Adrenal gland (tissue), 5 donors: ENCODE results near the gene NRXN3.

Experiments used
- CTCF ChIP-seq, 6 experiments: fragments of 450-650 bp in 4 of 6; fragments of 200-600 bp in 2 of 6; sonication (generic) in 1 of 6; IDR thresholded peaks; 1 replicate in 5 of 6; 2 replicates in 1 of 6; pipeline versions ENCODE4 v1.5.1 to v1.8.0; 2016 to 2021; ENCODE audit warnings: antibody characterized with exemption in 6 of 6, mild to moderate bottlenecking in 2 of 6, moderate library complexity in 1 of 6
- POLR2A ChIP-seq, 2 donors: fragments of 450-650 bp; IDR thresholded peaks; one replicate each; pipeline ENCODE4 v1.6.1; 2017; ENCODE audit warnings: antibody characterized with exemption in 2 of 2, mild to moderate bottlenecking in 2 of 2, moderate library complexity in 1 of 2
- donor health status: DM: no; HTN: no; CAD: no.

- TF ChIP-seq CTCF (IDR thresholded peaks at IDR 0.05) (no peak), POLR2A (IDR thresholded peaks at IDR 0.05) (no peak)
These were observed 974.7 kb downstream of the NRXN3 start for GRCh38 chr14:79144896-79145295.
